ENCODE measurements around the gene BABAM2.
A peak's percentile ranks its signal among the peaks of the same experiment; 100 is the strongest.

BABAM2 gene

DNA sequence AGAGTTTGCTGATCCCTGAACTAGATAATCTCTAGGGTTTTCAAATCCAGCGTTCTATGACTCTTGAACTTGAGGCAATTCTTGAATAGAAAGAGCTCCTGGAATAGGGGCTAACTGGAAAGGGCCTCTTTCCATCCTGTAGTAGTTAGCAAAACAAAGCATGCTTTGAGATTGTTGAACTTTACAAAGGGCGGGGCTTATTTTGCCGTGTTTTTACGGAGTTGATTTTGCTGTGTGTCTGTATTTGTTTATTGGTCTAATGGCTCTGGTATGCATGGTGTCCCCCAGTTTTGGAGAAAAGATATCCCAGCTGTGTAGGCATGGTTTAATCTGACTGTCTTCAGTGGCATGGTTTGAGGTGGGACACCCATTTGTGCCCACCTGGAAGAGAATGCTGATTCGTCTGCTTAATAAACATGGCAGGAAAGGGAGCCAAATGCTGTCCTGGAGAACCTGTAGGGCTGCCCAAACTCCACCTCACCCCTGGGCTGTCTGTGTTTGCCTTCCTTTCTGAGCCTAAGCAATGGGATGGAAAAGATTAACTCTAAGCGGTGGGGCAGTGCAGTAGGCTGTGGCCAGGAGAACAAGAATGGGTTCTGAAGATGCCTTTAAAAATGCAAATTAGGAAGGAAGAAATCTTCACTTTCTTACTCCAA lies 428.1 kb downstream of the BABAM2 start:
- DNase-seq (ENCODE audit: low read depth): no peak
- no peak overlapping the region for H3K4me3 ChIP-seq (ENCODE audit: low read length)
- TF ChIP-seq, protein P1, sequence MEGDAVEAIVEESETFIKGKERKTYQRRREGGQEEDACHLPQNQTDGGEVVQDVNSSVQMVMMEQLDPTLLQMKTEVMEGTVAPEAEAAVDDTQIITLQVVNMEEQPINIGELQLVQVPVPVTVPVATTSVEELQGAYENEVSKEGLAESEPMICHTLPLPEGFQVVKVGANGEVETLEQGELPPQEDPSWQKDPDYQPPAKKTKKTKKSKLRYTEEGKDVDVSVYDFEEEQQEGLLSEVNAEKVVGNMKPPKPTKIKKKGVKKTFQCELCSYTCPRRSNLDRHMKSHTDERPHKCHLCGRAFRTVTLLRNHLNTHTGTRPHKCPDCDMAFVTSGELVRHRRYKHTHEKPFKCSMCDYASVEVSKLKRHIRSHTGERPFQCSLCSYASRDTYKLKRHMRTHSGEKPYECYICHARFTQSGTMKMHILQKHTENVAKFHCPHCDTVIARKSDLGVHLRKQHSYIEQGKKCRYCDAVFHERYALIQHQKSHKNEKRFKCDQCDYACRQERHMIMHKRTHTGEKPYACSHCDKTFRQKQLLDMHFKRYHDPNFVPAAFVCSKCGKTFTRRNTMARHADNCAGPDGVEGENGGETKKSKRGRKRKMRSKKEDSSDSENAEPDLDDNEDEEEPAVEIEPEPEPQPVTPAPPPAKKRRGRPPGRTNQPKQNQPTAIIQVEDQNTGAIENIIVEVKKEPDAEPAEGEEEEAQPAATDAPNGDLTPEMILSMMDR (conservative IDR thresholded peaks at IDR 0.05; ENCODE audit: low read depth, low read length): no peak

DNA sequence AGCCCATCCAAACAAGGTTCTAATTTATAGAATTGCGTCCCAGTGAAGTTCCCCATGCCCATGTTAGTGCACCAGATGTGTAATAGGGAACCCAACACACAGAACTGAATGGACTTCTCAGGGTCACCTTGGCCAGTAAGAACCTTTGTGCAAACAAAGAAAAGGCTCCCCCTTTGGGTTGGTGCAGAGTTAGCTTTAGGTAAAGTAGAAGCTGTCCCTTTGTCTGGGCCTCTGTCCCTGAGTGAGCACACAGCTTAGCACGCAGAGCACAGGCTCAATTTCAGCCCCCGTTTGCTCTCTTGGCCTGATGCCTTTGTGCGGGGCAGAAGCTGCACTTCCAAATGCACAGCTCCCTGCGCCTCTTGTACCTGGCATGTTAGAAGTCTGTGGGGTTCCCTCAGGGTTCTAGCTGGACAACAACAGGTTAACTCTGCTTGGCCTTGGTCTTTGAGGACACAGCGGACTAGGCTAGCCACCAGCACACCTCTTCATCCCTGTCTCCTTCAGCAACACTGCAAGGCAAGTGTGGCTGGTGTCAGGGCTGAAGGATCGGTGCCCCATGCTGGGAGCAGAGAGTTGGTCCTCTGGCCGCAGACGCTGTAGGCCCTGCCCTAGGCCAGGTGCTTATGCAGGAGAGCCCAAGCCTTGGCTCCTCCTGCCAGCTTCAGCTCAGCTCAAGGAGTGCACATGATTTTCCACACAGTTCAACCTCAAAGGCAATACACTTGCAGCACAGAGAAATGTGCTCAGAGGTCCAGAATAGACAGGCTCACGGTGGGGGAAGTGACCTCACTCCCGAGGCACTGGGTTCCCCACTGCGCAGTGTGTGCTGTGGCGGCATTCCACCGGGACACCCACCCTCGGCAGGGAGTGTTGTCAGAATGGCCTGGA lies 428.8 kb downstream of the BABAM2 start:
- TF ChIP-seq, protein P1 (conservative IDR thresholded peaks at IDR 0.05; ENCODE audit: low read depth, low read length): no peak
- H3K4me3 ChIP-seq (ENCODE audit: low read length): no peak overlapping the region
- no peak for DNase-seq (ENCODE audit: low read depth)

DNA sequence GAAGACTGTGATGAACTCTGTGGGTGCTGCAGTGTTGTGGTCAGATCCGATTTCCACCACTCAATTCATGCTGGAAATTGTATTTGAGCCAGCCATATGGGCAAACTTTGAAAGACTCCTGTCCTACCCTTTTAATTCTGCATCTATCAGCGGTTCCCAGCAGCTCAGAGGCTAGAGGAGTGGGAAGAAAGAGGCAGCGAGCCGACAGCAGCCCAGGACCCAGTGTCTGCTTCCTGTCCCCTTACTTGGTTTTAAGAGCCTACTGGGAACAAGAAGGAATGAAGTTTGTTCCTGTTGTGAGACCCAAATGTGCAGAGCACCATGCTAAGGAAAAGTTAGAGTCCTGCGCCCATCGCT lies 429.5 kb downstream of the BABAM2 start:
- no peak overlapping the region for H3K4me3 ChIP-seq (ENCODE audit: low read length)
- no peak for DNase-seq (ENCODE audit: low read depth)
- TF ChIP-seq, protein P1 (conservative IDR thresholded peaks at IDR 0.05; ENCODE audit: low read depth, low read length): no peak

DNA sequence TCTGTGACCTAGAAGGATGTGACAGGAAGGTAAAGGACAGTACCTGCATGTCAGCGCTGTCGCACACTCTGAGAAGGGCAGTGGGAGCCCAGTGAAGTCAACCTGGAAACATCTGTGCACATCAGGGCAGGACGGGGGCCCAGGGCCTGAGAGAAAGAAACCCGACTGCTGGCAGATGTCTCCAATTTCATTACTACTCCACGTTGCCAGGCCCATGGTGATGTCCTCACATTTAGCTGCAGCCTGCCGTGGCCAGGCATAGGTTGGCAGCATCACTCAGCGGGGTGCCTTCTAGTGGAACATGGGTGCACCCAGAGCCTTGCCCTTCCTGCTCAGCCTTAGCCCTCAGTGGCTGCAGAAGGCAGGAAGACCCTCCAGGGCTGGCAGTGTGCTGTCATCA lies 429.8 kb downstream of the BABAM2 start:
- DNase-seq (ENCODE audit: low read depth): no peak
- TF ChIP-seq, protein P1 (conservative IDR thresholded peaks at IDR 0.05; ENCODE audit: low read depth, low read length): no peak

DNA sequence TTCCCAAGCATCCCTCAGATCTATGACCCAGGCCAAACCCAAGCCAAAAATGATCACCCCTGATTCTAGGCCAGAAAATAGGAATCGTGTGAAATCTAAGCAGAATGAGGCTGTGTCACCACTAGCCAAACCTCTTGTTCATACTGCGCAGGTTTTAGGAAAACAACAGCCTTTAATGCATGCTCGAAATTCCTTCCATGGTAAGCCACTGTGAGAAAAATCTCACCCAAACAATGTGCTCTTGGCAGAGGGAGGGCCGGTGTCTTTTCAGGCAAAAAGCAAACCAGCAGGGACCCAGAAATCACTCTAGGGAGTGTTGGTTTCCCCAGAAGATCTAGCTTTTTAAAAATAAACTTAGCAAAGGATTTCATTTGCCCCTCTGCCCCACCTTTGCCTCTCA lies 430.9 kb downstream of the BABAM2 start:
- H3K4me3 ChIP-seq (ENCODE audit: low read length): no peak overlapping the region
- TF ChIP-seq, protein P1 (conservative IDR thresholded peaks at IDR 0.05; ENCODE audit: low read depth, low read length): no peak
- peak; percentile 89 for DNase-seq (ENCODE audit: low read depth)

More for the DNA sequence above, 429.8 kb downstream of the BABAM2 start:
- no peak overlapping the region for H3K4me3 ChIP-seq (ENCODE audit: low read length)

DNA sequence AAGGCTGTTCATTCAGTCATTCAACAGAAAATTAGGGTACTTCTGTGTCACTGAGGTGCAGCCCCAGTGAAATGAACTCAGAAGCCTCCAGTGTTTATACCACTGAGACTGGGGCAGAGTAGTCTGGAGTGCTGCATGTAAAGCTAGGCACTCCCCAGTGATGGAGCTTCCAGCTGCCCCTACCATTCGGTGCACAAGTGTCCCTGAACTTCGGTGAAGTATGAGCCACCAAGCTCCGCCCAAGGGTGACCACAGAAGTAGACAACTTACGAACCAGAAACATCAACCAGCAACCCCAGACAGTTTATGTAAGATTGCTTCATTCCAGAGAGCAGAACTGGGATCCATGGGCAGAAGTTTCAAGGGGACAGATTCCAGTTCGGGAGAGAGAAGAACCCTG lies 431.5 kb downstream of the BABAM2 start:
- H3K4me3 ChIP-seq (ENCODE audit: low read length): no peak overlapping the region
- DNase-seq (ENCODE audit: low read depth): no peak
- TF ChIP-seq, protein P1 (conservative IDR thresholded peaks at IDR 0.05; ENCODE audit: low read depth, low read length): no peak

DNA sequence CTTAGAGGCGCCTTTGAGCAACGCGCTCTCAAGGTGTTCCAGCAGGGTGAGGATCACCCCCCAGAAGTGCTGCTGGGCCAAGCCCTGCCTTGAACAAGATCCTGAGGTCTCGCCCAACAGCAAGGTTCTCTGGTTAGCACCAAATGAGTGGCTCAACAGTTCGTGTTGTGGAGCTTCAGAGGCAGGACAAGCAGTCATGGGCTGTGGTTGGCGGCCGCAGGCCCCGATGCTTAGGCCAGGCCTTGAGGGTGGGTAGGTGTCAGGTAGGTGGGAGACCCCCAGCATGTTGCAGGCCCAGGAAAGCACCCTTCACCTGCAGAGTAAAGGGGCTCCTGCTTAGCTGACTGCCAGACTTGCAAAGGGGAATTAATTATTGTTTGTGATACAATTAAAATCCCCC lies 431.9 kb downstream of the BABAM2 start:
- TF ChIP-seq, protein P1 (conservative IDR thresholded peaks at IDR 0.05; ENCODE audit: low read depth, low read length): no peak
- H3K4me3 ChIP-seq (ENCODE audit: low read length): no peak overlapping the region
- no peak for DNase-seq (ENCODE audit: low read depth)
